Hepatocyte (in vitro differentiated cells): Measurements from ENCODE around the gene TMEM134. TPM values are rescaled to one million over a fixed set of nuclear protein-coding genes. Genes with fewer than 3 reads are reported as not detected.

Experiments
- DNase-seq: peaks from one replicate; pipeline ENCODE4 v3.0.0-alpha.2; 2016; ENCODE audit warnings: low spot score
- H2AFZ ChIP-seq: fragments of 200-600 bp; sonication (generic); 2 replicates; pipeline ENCODE4 v1.6.0; 2016; ENCODE audit warnings: antibody characterized with exemption, mild to moderate bottlenecking
- H3K27ac ChIP-seq: fragments of 200-600 bp; sonication (generic); 2 replicates; pipeline ENCODE4 v1.5.1; 2016; ENCODE audit warnings: mild to moderate bottlenecking
- H3K27me3 ChIP-seq: fragments of 200-600 bp; sonication (generic); 2 replicates; pipeline ENCODE4 v1.6.1; 2016
- H3K36me3 ChIP-seq: fragments of 200-600 bp; sonication (generic); replicated peaks from 2 replicates; pipeline ENCODE4 v1.5.1; 2016; ENCODE audit warnings: low read depth; ENCODE audit not compliant: insufficient read depth
- H3K4me1 ChIP-seq: fragments of 200-600 bp; sonication (generic); 2 replicates; pipeline ENCODE4 v1.5.1; 2016; ENCODE audit warnings: mild to moderate bottlenecking, moderate library complexity; ENCODE audit not compliant: insufficient read depth
- H3K4me2 ChIP-seq: fragments of 200-600 bp; sonication (generic); 2 replicates; pipeline ENCODE4 v1.6.0; 2016
- H3K4me3 ChIP-seq: fragments of 200-600 bp; sonication (generic); 2 replicates; pipeline ENCODE4 v1.5.1; 2016; ENCODE audit warnings: mild to moderate bottlenecking
- H3K79me2 ChIP-seq: fragments of 200-600 bp; sonication (generic); 2 replicates; pipeline ENCODE4 v1.6.0; 2017; ENCODE audit warnings: mild to moderate bottlenecking
- H3K9me2 ChIP-seq: fragments of 200-600 bp; sonication (generic); replicated peaks from 2 replicates; pipeline ENCODE4 v1.6.0; 2017; ENCODE audit warnings: mild to moderate bottlenecking; ENCODE audit not compliant: insufficient read depth
- H3K9me3 ChIP-seq: fragments of 200-600 bp; sonication (generic); 2 replicates; pipeline ENCODE4 v1.5.1; 2016; ENCODE audit warnings: low read depth, mild to moderate bottlenecking
- H4K20me1 ChIP-seq: fragments of 200-600 bp; sonication (generic); 2 replicates; pipeline ENCODE4 v1.6.0; 2016; ENCODE audit warnings: mild to moderate bottlenecking; ENCODE audit not compliant: insufficient read depth, poor library complexity, severe bottlenecking
- CTCF ChIP-seq: fragments of 200-600 bp; sonication (generic); IDR thresholded peaks from 2 replicates; pipeline ENCODE4 v1.5.1; 2016; ENCODE audit warnings: antibody characterized with exemption, mild to moderate bottlenecking; ENCODE audit not compliant: poor library complexity
- EZH2 ChIP-seq: fragments of 200-600 bp; sonication (generic); IDR thresholded peaks from 2 replicates; pipeline ENCODE4 v1.6.1; 2016; ENCODE audit warnings: antibody characterized with exemption, mild to moderate bottlenecking, borderline replicate concordance
- EZH2phosphoT487 ChIP-seq: fragments of 200-600 bp; sonication (generic); IDR thresholded peaks from one replicate; pipeline ENCODE4 v1.6.1; 2018; ENCODE audit warnings: antibody characterized with exemption, mild to moderate bottlenecking, low read depth, moderate library complexity; ENCODE audit not compliant: unreplicated experiment, severe bottlenecking
- WGBS: methylation state at CpG from one replicate; pipeline ENCODE4 v1.1.6; 2016; ENCODE audit warnings: low lambda C conversion rate; ENCODE audit errors: missing lambda C conversion rate; 5-methylcytosine and 5-hydroxymethylcytosine counted together
- polyA plus RNA-seq: library from polyadenylated mRNA; unstranded; fragments of >200 nt; fragmentation: Nextera tagmentation; extraction: Ambion mirVana; gene quantifications from 2 replicates; pipeline ENCODE4 v1.2.1, GENCODE V29; 2016
- total RNA-seq: library from RNA; depleted of rRNA; stranded (reverse); fragments of >200 nt; gene quantifications from 2 replicates; pipeline ENCODE4 v1.2.3, GENCODE V29; 2014

Gene TMEM134
- total and polyA plus RNA-seq, 2 experiments from 2014 or later = 43.2 to 93.7 TPM

GRCh38 chr11:67450796-67451657 lies 18.0 kb downstream of the TMEM134 start:
- no peaks in the 10 kb centered on the region for H4K20me1 ChIP-seq
- H2AFZ ChIP-seq = no peak overlapping the region
- WGBS = 87% methylated on average over 23 of the region's 25 CpGs
- no peaks in the 10 kb centered on the region for H3K9me2 ChIP-seq
- no peaks in the 10 kb centered on the region for H3K4me1 ChIP-seq
- no peak overlapping the region for H3K4me2 ChIP-seq
- no peak for TF ChIP-seq CTCF
- no peak for TF ChIP-seq EZH2phosphoT487
- no peak for TF ChIP-seq EZH2
- no peak for DNase-seq
- no peaks in the 10 kb centered on the region for H3K9me3 ChIP-seq
- H3K27ac ChIP-seq = no peak overlapping the region
- no peak overlapping the region for H3K4me3 ChIP-seq
- no peaks in the 10 kb centered on the region for H3K36me3 ChIP-seq
- H3K27me3 ChIP-seq = no peaks in the 10 kb centered on the region
- H3K79me2 ChIP-seq = no peaks in the 10 kb centered on the region

- peaks cover 6% of the 10 kb centered on the region for H3K4me1 ChIP-seq
- no peak for TF ChIP-seq EZH2phosphoT487
- H3K4me2 ChIP-seq = no peak overlapping the region
- DNase-seq = no peak
- no peak overlapping the region for H2AFZ ChIP-seq
- H3K36me3 ChIP-seq = no peaks in the 10 kb centered on the region
- WGBS = 84% methylated on average over 9 of the region's 9 CpGs
- H3K9me3 ChIP-seq = no peaks in the 10 kb centered on the region
- H3K9me2 ChIP-seq = no peaks in the 10 kb centered on the region
- no peak overlapping the region for H3K27ac ChIP-seq
- H3K79me2 ChIP-seq = peaks cover 5% of the 10 kb centered on the region
- no peak overlapping the region for H3K4me3 ChIP-seq
- no peaks in the 10 kb centered on the region for H4K20me1 ChIP-seq
- no peaks in the 10 kb centered on the region for H3K27me3 ChIP-seq
Observed at GRCh38 chr11:67449116-67449844, 19.8 kb downstream of the TMEM134 start.

- no peaks in the 10 kb centered on the region for H3K27me3 ChIP-seq
- H3K27ac ChIP-seq = no peak overlapping the region
- H2AFZ ChIP-seq = no peak overlapping the region
- H3K4me3 ChIP-seq = no peak overlapping the region
- H4K20me1 ChIP-seq = no peaks in the 10 kb centered on the region
- no peaks in the 10 kb centered on the region for H3K9me2 ChIP-seq
- no peaks in the 10 kb centered on the region for H3K36me3 ChIP-seq
- TF ChIP-seq CTCF (no peak), EZH2 (no peak), EZH2phosphoT487 (no peak)
- DNase-seq = no peak
- WGBS = 97% methylated on average over 7 of the region's 7 CpGs
- H3K4me1 ChIP-seq = peaks cover 10% of the 10 kb centered on the region
- H3K9me3 ChIP-seq = no peaks in the 10 kb centered on the region
- H3K4me2 ChIP-seq = no peak overlapping the region
- peaks cover 6% of the 10 kb centered on the region for H3K79me2 ChIP-seq
Observed at GRCh38 chr11:67448220-67448609, 20.8 kb downstream of the TMEM134 start.

- Histone ChIP-seq H3K4me2 (no peak overlapping the region), H3K27me3 (no peaks in the 10 kb centered on the region), H2AFZ (no peak overlapping the region), H3K79me2 (peaks cover 21% of the 10 kb centered on the region), H3K9me2 (no peaks in the 10 kb centered on the region), H3K9me3 (no peaks in the 10 kb centered on the region), H4K20me1 (no peaks in the 10 kb centered on the region), H3K27ac (no peak overlapping the region), H3K36me3 (no peaks in the 10 kb centered on the region), H3K4me3 (no peak overlapping the region), H3K4me1 (peaks cover 16% of the 10 kb centered on the region)
- no peak for DNase-seq
- WGBS = 89% methylated on average over 5 of the region's 5 CpGs
- TF ChIP-seq CTCF = no peak
- TF ChIP-seq EZH2phosphoT487 = no peak
- TF ChIP-seq EZH2 = no peak
Observed at GRCh38 chr11:67445515-67445914, 23.5 kb downstream of the TMEM134 start.
